Kidney (tissue), 14 donors: ENCODE data around the gene TRRAP. TPM values are rescaled to one million over a fixed set of nuclear protein-coding genes. Genes with fewer than 3 reads are reported as not detected.

Experiments
- DNase-seq, 5 donors: peaks; one replicate each; pipeline ENCODE4 v3.0.0-alpha.2; 2013 to 2020
- FAIRE-seq: peaks from 2 replicates; lab custom pipeline; 2012; peaks lifted over from hg19 to GRCh38; lab: Jason Lieb, UNC
- H3K27ac ChIP-seq, 2 donors: one replicate each; pipeline ENCODE4 v1.7.0; 2013; ENCODE audit warnings: low read depth in 2 of 2, low read length in 2 of 2, inconsistent platforms in 1 of 2
- H3K27me3 ChIP-seq: one replicate; pipeline ENCODE4 v1.7.1; 2013; ENCODE audit warnings: low read length, inconsistent platforms; ENCODE audit not compliant: control insufficient read depth, insufficient read depth
- H3K36me3 ChIP-seq, 3 donors: one replicate each; pipeline versions ENCODE4 v1.7.0 to v1.7.1; 2013; ENCODE audit warnings: low read length in 3 of 3, control low read depth in 1 of 3, inconsistent platforms in 1 of 3; ENCODE audit not compliant: insufficient read depth in 3 of 3, control insufficient read depth in 2 of 3
- H3K4me1 ChIP-seq, 3 donors: one replicate each; pipeline versions ENCODE4 v1.7.0 to v1.7.1; 2013; ENCODE audit warnings: low read length in 3 of 3, inconsistent platforms in 1 of 3, low read depth in 1 of 3; ENCODE audit not compliant: control insufficient read depth in 2 of 3, insufficient read depth in 2 of 3
- H3K4me3 ChIP-seq, 3 donors: one replicate each; pipeline versions ENCODE4 v1.7.0 to v1.8.1; 2013; ENCODE audit warnings: low read length in 3 of 3, control low read depth in 1 of 3, inconsistent platforms in 1 of 3
- H3K9ac ChIP-seq, 3 donors: one replicate each; pipeline versions ENCODE4 v1.7.0 to v1.7.1; 2013; ENCODE audit warnings: low read length in 3 of 3, control low read depth in 1 of 3, inconsistent platforms in 1 of 3
- H3K9me3 ChIP-seq, 3 donors: one replicate each; pipeline versions ENCODE4 v1.7.0 to v1.7.1; 2013; ENCODE audit warnings: low read length in 3 of 3, control low read depth in 1 of 3, inconsistent platforms in 1 of 3; ENCODE audit not compliant: control insufficient read depth in 2 of 3, insufficient read depth in 1 of 3
- CTCF ChIP-seq: IDR thresholded peaks from 3 replicates; pipeline ENCODE4 v1.5.1; 2012; ENCODE audit warnings: mild to moderate bottlenecking, moderate library complexity, borderline replicate concordance; ENCODE audit not compliant: insufficient read depth; ENCODE audit errors: extremely low read depth
- intact Hi-C: fragments of 100-400 bp; cut with DNase I; formaldehyde crosslinking; loops from one replicate; pipeline ENCODE4 v1.11.1; 2022
- polyA plus RNA-seq: library from polyadenylated mRNA; stranded (reverse); fragments of 350-450 nt; fragmentation: Illumina TruSeq; extraction: RNeasy Lipid Tissue Mini Kit (QIAGEN cat#74804); gene quantifications from one replicate; pipeline ENCODE4 v1.2.3, GENCODE V29; 2014; ENCODE audit warnings: low read depth, low replicate concordance; ENCODE audit not compliant: insufficient read depth
- total RNA-seq: library from RNA; stranded (reverse); fragmentation: NEBNext Ultra II Directional; extraction: Animal tissue kit (Norgen Biotek cat#: 25700); gene quantifications from one replicate; pipeline ENCODE4 v1.2.1, GENCODE V29; 2021
- donor health status: control.
- donor health status: control.
- donor health status: control.
- donor health status: control.
- donor health status: control.
- donor health status: DM: yes; HTN: yes; CAD: no.
- donor health status: Normal renal cell carcinoma (clear cell type).

Gene TRRAP
- total and polyA plus RNA-seq, 2 donors from 2014 or later, result 7.0 to 47.7 TPM

GRCh38 chr7:98993024-98993897, 114.9 kb downstream of the TRRAP start:
- DNase-seq (no peak), FAIRE-seq (no peak)
- Histone ChIP-seq H3K4me3 (no peak overlapping the region), H3K27me3 (no peaks in the 10 kb centered on the region), H3K27ac (no peak overlapping the region), H3K9ac (no peak overlapping the region), H3K9me3 (no peaks in the 10 kb centered on the region), H3K4me1 (no peaks in the 10 kb centered on the region), H3K36me3 (peaks cover 5 to 69% (median 60%) of the 10 kb centered on the region in 3 donors)
- TF ChIP-seq CTCF, result no peak
- intact Hi-C loops, result no loop called here

- no peak overlapping the region for H3K9ac ChIP-seq
- no peak for FAIRE-seq
- H3K9me3 ChIP-seq, result no peaks in the 10 kb centered on the region
- no peak for TF ChIP-seq CTCF
- DNase-seq, result no peak
- H3K4me1 ChIP-seq, result peaks cover 0 to 2% (median 0%) of the 10 kb centered on the region in 3 donors
- H3K27ac ChIP-seq, result no peak overlapping the region
- intact Hi-C loops, result no loop called here
- no peak overlapping the region for H3K4me3 ChIP-seq
- H3K27me3 ChIP-seq, result no peaks in the 10 kb centered on the region
- H3K36me3 ChIP-seq, result peaks cover 2 to 69% (median 58%) of the 10 kb centered on the region in 3 donors
Observed at GRCh38 chr7:98994046-98994944, 116.0 kb downstream of the TRRAP start.

- Histone ChIP-seq H3K4me3 (no peak overlapping the region), H3K4me1 (peaks cover 0 to 2% (median 0%) of the 10 kb centered on the region in 3 donors), H3K27ac (no peak overlapping the region), H3K9me3 (no peaks in the 10 kb centered on the region), H3K27me3 (no peaks in the 10 kb centered on the region), H3K9ac (no peak overlapping the region), H3K36me3 (peaks cover 2 to 65% (median 54%) of the 10 kb centered on the region in 3 donors)
- DNase-seq, result no peak
- FAIRE-seq, result no peak
- no peak for TF ChIP-seq CTCF
- intact Hi-C loops, result no loop called here
Observed at GRCh38 chr7:98995111-98995510, 116.8 kb downstream of the TRRAP start.
